PC-3 (cell line): ENCODE results near the gene SLC7A6.

ENCODE experiments used
- EZH2 ChIP-seq: fragments of 300-600 bp; sonication (generic); IDR thresholded peaks from one replicate; pipeline ENCODE4 v1.6.1; 2017; ENCODE audit warnings: antibody characterized with exemption, mild to moderate bottlenecking, low read length; ENCODE audit not compliant: unreplicated experiment
- EZH2phosphoT487 ChIP-seq: fragments of 300-600 bp; sonication (generic); IDR thresholded peaks from 2 replicates; pipeline ENCODE4 v1.6.1; 2018; ENCODE audit warnings: mild to moderate bottlenecking, antibody characterized with exemption, low read length, borderline replicate concordance
- TF ChIP-seq, protein P1 (sequence below): fragments of 300-600 bp; sonication (generic); conservative IDR thresholded peaks from 2 replicates; pipeline ENCODE4 v1.5.1; 2017; ENCODE audit warnings: antibody characterized with exemption, low read depth, mild to moderate bottlenecking, low read length

- TF ChIP-seq, protein P1, sequence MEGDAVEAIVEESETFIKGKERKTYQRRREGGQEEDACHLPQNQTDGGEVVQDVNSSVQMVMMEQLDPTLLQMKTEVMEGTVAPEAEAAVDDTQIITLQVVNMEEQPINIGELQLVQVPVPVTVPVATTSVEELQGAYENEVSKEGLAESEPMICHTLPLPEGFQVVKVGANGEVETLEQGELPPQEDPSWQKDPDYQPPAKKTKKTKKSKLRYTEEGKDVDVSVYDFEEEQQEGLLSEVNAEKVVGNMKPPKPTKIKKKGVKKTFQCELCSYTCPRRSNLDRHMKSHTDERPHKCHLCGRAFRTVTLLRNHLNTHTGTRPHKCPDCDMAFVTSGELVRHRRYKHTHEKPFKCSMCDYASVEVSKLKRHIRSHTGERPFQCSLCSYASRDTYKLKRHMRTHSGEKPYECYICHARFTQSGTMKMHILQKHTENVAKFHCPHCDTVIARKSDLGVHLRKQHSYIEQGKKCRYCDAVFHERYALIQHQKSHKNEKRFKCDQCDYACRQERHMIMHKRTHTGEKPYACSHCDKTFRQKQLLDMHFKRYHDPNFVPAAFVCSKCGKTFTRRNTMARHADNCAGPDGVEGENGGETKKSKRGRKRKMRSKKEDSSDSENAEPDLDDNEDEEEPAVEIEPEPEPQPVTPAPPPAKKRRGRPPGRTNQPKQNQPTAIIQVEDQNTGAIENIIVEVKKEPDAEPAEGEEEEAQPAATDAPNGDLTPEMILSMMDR, result no peak
- TF ChIP-seq EZH2phosphoT487 (no peak), EZH2 (no peak)
These were observed 6.9 kb upstream of the SLC7A6 start for GRCh38 chr16:68257251-68257905.
